Measurements from ENCODE around the gene CROCC2. TPM values are rescaled to one million over a fixed set of nuclear protein-coding genes. Genes with fewer than 3 reads are reported as not detected.

The CROCC2 gene
- total RNA-seq, 1 donor from 2014 or later: not detected

DNA sequence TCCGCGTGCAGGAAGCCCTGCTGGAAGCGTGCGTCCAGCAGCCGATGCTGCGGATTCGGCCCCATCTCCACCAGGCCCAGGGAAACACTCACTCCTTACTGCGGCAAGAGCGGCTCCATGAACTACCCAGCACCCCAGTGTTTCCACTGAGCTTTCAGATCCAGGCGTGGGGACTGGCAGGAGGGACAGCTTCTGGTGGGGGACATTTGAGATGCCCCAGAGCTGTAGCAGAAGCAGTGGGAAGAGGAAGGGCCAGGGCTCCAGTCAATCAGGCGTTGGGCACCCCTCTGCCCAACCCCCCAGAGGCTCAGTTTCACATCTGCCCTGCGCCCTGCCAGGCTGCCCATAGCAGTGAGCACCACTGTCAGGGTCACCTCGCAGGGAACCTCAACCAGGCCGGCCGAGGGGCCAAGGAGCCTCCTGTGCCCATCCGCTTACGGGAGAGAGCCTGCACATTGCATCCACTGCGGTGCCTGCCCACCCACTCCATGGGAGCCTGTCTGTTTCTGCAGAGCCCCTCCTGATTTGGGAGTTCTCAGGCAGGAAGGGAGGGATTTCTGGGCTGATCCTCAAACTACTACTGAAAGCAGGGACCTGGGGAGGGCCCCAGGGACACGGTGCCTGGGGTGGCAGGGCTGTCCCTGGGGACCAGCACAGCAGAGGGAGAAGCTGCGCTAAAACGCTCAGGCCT, 32.9 kb upstream of the CROCC2 start:
- Mint-ChIP-seq H3K27ac (ENCODE audit: unreplicated experiment) (no peak overlapping the region), H3K27me3 (ENCODE audit: unreplicated experiment) (peaks cover 5% of the 10 kb centered on the region), H3K36me3 (ENCODE audit: low read depth, unreplicated experiment) (no peaks in the 10 kb centered on the region), H3K4me3 (ENCODE audit: unreplicated experiment) (no peak overlapping the region), H3K4me1 (ENCODE audit: unreplicated experiment) (no peaks in the 10 kb centered on the region), H3K9me3 (ENCODE audit: unreplicated experiment) (no peaks in the 10 kb centered on the region)
- DNase-seq (ENCODE audit: low spot score): no peak
- TF ChIP-seq, protein P1, sequence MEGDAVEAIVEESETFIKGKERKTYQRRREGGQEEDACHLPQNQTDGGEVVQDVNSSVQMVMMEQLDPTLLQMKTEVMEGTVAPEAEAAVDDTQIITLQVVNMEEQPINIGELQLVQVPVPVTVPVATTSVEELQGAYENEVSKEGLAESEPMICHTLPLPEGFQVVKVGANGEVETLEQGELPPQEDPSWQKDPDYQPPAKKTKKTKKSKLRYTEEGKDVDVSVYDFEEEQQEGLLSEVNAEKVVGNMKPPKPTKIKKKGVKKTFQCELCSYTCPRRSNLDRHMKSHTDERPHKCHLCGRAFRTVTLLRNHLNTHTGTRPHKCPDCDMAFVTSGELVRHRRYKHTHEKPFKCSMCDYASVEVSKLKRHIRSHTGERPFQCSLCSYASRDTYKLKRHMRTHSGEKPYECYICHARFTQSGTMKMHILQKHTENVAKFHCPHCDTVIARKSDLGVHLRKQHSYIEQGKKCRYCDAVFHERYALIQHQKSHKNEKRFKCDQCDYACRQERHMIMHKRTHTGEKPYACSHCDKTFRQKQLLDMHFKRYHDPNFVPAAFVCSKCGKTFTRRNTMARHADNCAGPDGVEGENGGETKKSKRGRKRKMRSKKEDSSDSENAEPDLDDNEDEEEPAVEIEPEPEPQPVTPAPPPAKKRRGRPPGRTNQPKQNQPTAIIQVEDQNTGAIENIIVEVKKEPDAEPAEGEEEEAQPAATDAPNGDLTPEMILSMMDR (IDR thresholded peaks at IDR 0.05; ENCODE audit: unreplicated experiment): no peak

DNA sequence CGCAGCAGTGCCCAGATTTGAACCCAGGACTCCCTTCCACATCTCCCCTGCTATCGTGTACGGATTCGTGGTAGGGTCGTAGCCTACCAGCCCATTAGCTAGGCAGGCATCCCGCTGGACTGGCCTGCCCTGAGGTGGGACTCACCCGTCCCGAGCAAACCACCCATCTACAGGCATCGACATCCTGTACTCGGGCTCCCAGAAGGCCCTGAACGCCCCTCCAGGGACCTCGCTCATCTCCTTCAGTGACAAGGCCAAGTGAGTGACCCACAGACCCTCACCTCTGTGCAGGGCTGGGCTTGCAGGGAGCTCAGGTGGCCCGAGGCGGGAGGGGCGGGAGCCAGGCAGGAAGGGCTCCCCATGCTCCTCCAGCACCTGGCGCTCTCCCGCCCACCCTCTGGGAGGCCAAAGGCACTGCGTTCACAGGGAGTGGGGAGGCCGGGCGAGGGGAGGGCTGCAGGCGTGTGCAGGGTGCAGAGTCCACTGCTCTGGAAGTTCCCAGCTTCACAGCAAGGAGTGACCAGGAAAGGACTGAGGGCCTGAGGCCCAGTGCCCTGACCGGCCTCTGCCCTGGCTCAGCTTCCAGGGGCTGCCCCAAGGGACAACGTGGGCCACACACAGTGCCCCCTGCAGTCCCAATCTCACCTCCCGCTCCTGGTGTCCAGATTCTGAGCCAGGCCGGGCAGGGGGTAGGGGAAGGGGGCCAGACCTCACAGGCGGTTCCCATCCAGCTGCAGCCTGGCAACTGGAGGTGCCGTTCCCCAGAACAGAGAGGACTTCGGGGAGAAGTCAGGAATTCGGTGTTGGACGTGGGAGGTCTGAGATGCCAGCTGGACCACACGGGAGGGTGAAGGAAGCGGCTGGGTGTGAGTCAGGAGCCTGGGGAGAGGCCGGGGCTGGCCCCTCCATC, 32.1 kb upstream of the CROCC2 start:
- no peak overlapping the region for H3K4me3 Mint-ChIP-seq (ENCODE audit: unreplicated experiment)
- peaks cover 5% of the 10 kb centered on the region for H3K27me3 Mint-ChIP-seq (ENCODE audit: unreplicated experiment)
- no peaks in the 10 kb centered on the region for H3K36me3 Mint-ChIP-seq (ENCODE audit: low read depth, unreplicated experiment)
- no peak overlapping the region for H3K27ac Mint-ChIP-seq (ENCODE audit: unreplicated experiment)
- no peaks in the 10 kb centered on the region for H3K9me3 Mint-ChIP-seq (ENCODE audit: unreplicated experiment)
- no peak for DNase-seq (ENCODE audit: low spot score)
- H3K4me1 Mint-ChIP-seq (ENCODE audit: unreplicated experiment): no peaks in the 10 kb centered on the region
- TF ChIP-seq, protein P1 (IDR thresholded peaks at IDR 0.05; ENCODE audit: unreplicated experiment): no peak

DNA sequence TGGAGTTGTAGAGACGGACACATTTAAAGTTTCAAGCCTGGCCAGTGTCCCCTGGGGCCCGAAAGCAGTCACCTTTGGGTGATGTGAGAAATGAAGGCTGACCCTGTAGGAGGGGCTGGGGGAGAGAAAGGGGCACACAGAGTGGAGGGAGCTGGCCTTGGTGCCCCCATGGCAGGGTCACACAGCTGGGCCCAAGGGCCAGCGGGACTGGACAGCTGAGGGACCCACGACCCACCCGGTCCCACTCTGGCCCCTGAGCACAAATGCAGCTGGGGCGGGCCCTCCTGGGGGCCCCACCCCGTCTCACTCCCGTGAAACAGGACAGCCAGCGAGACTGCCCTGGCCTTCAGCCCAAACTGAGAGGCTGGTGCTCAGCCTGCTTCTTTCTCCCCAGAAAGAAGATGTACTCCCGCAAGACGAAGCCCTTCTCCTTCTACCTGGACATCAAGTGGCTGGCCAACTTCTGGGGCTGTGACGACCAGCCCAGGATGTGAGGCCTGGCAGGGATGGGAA, 31.4 kb upstream of the CROCC2 start:
- H3K27me3 Mint-ChIP-seq (ENCODE audit: unreplicated experiment): peaks cover 5% of the 10 kb centered on the region
- no peak overlapping the region for H3K27ac Mint-ChIP-seq (ENCODE audit: unreplicated experiment)
- no peaks in the 10 kb centered on the region for H3K9me3 Mint-ChIP-seq (ENCODE audit: unreplicated experiment)
- no peak for DNase-seq (ENCODE audit: low spot score)
- H3K4me3 Mint-ChIP-seq (ENCODE audit: unreplicated experiment): no peak overlapping the region
- TF ChIP-seq, protein P1 (IDR thresholded peaks at IDR 0.05; ENCODE audit: unreplicated experiment): no peak
- H3K36me3 Mint-ChIP-seq (ENCODE audit: low read depth, unreplicated experiment): no peaks in the 10 kb centered on the region
- no peaks in the 10 kb centered on the region for H3K4me1 Mint-ChIP-seq (ENCODE audit: unreplicated experiment)

DNA sequence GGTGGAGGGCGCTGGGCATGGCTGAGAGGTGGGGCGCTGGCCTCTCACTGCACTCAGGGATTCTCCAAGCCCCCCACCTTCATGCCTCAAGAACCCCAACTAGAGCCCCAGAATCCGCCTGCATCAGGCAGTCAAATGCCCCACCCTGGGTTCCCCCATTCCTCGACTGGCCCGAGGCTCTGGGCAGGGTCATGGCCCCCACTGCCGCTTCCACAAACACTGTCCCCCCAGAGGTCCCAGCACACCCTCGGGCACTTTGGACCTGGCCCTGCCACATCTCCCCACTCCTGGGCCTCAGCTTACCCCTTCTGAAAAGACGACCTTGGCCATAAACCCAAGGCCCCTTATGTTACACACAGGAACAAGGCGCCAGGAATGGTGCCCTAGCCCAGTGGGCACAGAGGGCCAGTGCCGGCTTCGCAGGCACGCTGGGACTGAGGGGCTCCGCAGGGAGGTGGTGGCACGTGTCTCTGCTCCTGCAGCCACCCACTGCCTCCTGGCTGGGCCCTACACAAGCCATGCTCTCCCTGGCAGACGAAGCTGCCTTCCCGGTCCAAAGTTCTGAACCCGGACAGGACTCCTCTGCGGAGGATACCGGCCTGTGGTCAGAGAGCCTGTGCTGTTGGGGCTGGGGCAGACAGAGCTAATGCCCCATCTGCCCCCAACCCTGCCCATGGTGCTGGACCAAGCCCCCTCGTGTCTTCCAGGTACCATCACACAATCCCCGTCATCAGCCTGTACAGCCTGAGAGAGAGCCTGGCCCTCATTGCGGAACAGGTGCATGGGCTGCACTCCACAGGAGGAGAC, 30.7 kb upstream of the CROCC2 start:
- DNase-seq (ENCODE audit: low spot score): no peak
- Mint-ChIP-seq H3K27me3 (ENCODE audit: unreplicated experiment) (peaks cover 5% of the 10 kb centered on the region), H3K36me3 (ENCODE audit: low read depth, unreplicated experiment) (no peaks in the 10 kb centered on the region), H3K4me1 (ENCODE audit: unreplicated experiment) (no peaks in the 10 kb centered on the region), H3K4me3 (ENCODE audit: unreplicated experiment) (no peak overlapping the region), H3K27ac (ENCODE audit: unreplicated experiment) (no peak overlapping the region), H3K9me3 (ENCODE audit: unreplicated experiment) (no peaks in the 10 kb centered on the region)
- TF ChIP-seq, protein P1 (IDR thresholded peaks at IDR 0.05; ENCODE audit: unreplicated experiment): no peak
